WTC11 (cell line): Measurements from ENCODE around the gene CACNA2D4. TPM values are rescaled to one million over a fixed set of nuclear protein-coding genes. Genes with fewer than 3 reads are reported as not detected.
"Not testable (repeated sequence)": the region's sequence is repeated elsewhere in the genome, so short reads cannot be mapped to it uniquely, and the experiment has no call there.

ENCODE experiments used
- ATAC-seq: fragments of 200-7000 bp; cut with Tn5 transposase; 2 replicates; pipeline ENCODE4 v1.10.0; 2021; ENCODE audit warnings: mild to moderate bottlenecking, moderate library complexity
- CTCF ChIA-PET: fragments of 300-600 bp; sonication (Branson Sonifier 250); formaldehyde crosslinking; loops from one replicate; lab custom pipeline; 2021; ENCODE audit warnings: antibody characterized with exemption; lab: Charles Lee
- POLR2A ChIA-PET: fragments of 350-600 bp; sonication (Branson Sonifier 250); formaldehyde crosslinking; loops from one replicate; lab custom pipeline; 2021; ENCODE audit warnings: antibody characterized with exemption; lab: Charles Lee
- DNase-seq: peaks from one replicate; pipeline ENCODE4 v3.0.0; 2021; ENCODE audit warnings: low spot score
- H3K27ac Mint-ChIP-seq: 2 replicates; pipeline ENCODE4 v1.8.0; 2021; ENCODE audit warnings: mixed read lengths
- H3K27me3 Mint-ChIP-seq: 2 replicates; pipeline ENCODE4 v1.8.0; 2021; ENCODE audit warnings: low read depth, mild to moderate bottlenecking, moderate library complexity, mixed read lengths
- H3K36me3 Mint-ChIP-seq: 2 replicates; pipeline ENCODE4 v1.8.0; 2021; ENCODE audit warnings: mixed read lengths
- H3K4me1 Mint-ChIP-seq: 2 replicates; pipeline ENCODE4 v1.8.0; 2022; ENCODE audit warnings: mixed read lengths
- H3K4me3 Mint-ChIP-seq: 2 replicates; pipeline ENCODE4 v1.8.0; 2021; ENCODE audit warnings: mild to moderate bottlenecking, moderate library complexity, mixed read lengths
- H3K9me3 Mint-ChIP-seq: 2 replicates; pipeline ENCODE4 v1.8.0; 2021; ENCODE audit warnings: mixed read lengths
- ARID4B ChIP-seq: sonication (generic); formaldehyde crosslinking; IDR thresholded peaks from 2 replicates; pipeline ENCODE4 v1.8.0; 2023; ENCODE audit warnings: missing genetic modification reagents, mild to moderate bottlenecking, borderline replicate concordance
- ATF3 ChIP-seq: sonication (generic); formaldehyde crosslinking; conservative IDR thresholded peaks from 2 replicates; pipeline ENCODE4 v1.8.1; 2022; ENCODE audit warnings: mild to moderate bottlenecking, missing genetic modification reagents
- FOXP1 ChIP-seq: sonication (generic); formaldehyde crosslinking; IDR thresholded peaks from 2 replicates; pipeline ENCODE4 v1.8.0; 2022; ENCODE audit warnings: missing genetic modification reagents, mild to moderate bottlenecking, moderate library complexity, borderline replicate concordance
- GTF2I ChIP-seq: fragments of 250-450 bp; sonication (Bioruptor Pico); conservative IDR thresholded peaks from 2 replicates; pipeline ENCODE4 v1.4.0; 2021; ENCODE audit warnings: mild to moderate bottlenecking
- IRF2 ChIP-seq: sonication (generic); formaldehyde crosslinking; IDR thresholded peaks from 2 replicates; pipeline ENCODE4 v1.8.0; 2022; ENCODE audit warnings: low read depth, missing genetic modification reagents, borderline replicate concordance
- NR2C2 ChIP-seq: sonication (generic); formaldehyde crosslinking; IDR thresholded peaks from 2 replicates; pipeline ENCODE4 v1.8.0; 2022; ENCODE audit warnings: mild to moderate bottlenecking, missing genetic modification reagents
- OVOL2 ChIP-seq: fragments of 250-450 bp; sonication (Bioruptor Pico); IDR thresholded peaks from 2 replicates; pipeline ENCODE4 v1.9.0; 2021; ENCODE audit warnings: mild to moderate bottlenecking, borderline replicate concordance
- PRDM15 ChIP-seq: sonication (generic); formaldehyde crosslinking; IDR thresholded peaks from 2 replicates; pipeline ENCODE4 v1.8.0; 2022; ENCODE audit warnings: missing genetic modification reagents
- RORB ChIP-seq: fragments of 250-450 bp; sonication (Bioruptor Pico); IDR thresholded peaks from 2 replicates; pipeline ENCODE4 v1.9.0; 2021; ENCODE audit warnings: mild to moderate bottlenecking
- SOX15 ChIP-seq: fragments of 250-450 bp; sonication (Bioruptor Pico); IDR thresholded peaks from 2 replicates; pipeline ENCODE4 v1.9.0; 2021; ENCODE audit warnings: mild to moderate bottlenecking
- STAT6 ChIP-seq: sonication (generic); formaldehyde crosslinking; conservative IDR thresholded peaks from 2 replicates; pipeline ENCODE4 v1.8.1; 2023; ENCODE audit warnings: mild to moderate bottlenecking, low read depth, missing genetic modification reagents, moderate library complexity
- ZNF121 ChIP-seq: sonication (generic); formaldehyde crosslinking; IDR thresholded peaks from 2 replicates; pipeline ENCODE4 v1.8.0; 2023; ENCODE audit warnings: missing genetic modification reagents
- ZNF219 ChIP-seq: sonication (generic); formaldehyde crosslinking; IDR thresholded peaks from 2 replicates; pipeline ENCODE4 v1.8.0; 2023; ENCODE audit warnings: missing genetic modification reagents, mild to moderate bottlenecking, borderline replicate concordance
- ZNF512 ChIP-seq: sonication (generic); formaldehyde crosslinking; IDR thresholded peaks from 2 replicates; pipeline ENCODE4 v1.8.1; 2022; ENCODE audit warnings: missing genetic modification reagents, borderline replicate concordance
- total RNA-seq: library from RNA; stranded (reverse); gene quantifications from 3 replicates; pipeline ENCODE4 v1.2.3, GENCODE V29; 2021

The CACNA2D4 gene
- total RNA-seq, 1 experiment from 2014 or later = 0.04 TPM

- TF ChIP-seq ARID4B (CRISPR knock-in tag) = no peak
- TF ChIP-seq, all 79 proteins: peak for 0
Observed at GRCh38 chr12:1819050-1819449, 99.4 kb downstream of the CACNA2D4 start (continued).

- POLR2A ChIA-PET = not testable (repeated sequence)
Observed at GRCh38 chr12:1817928-1818327, 100.5 kb downstream of the CACNA2D4 start.

GRCh38 chr12:1816730-1817348 lies 101.6 kb downstream of the CACNA2D4 start:
- CTCF ChIA-PET = interaction anchor here (0.5 to 0.6 kb wide), 2 partner anchors 143 to 194 kb away, joined by 3 read pairs; no protein-coding TSS in a partner anchor
- Mint-ChIP-seq H3K27ac (no peak overlapping the region), H3K27me3 (peaks cover 27% of the 10 kb centered on the region), H3K4me3 (no peak overlapping the region), H3K9me3 (peaks cover 5% of the 10 kb centered on the region; the same call in 1 of the 2 replicates), H3K36me3 (no peaks in the 10 kb centered on the region), H3K4me1 (peaks cover 15% of the 10 kb centered on the region)
- ATAC-seq (no peak), DNase-seq (no peak)
- POLR2A ChIA-PET = no interaction called here
- TF ChIP-seq PRDM15 = no peak
- no peak for TF ChIP-seq ZNF512
- TF ChIP-seq SOX15 = no peak
- TF ChIP-seq OVOL2 = no peak
- TF ChIP-seq ATF3 = no peak
- no peak for TF ChIP-seq FOXP1
- no peak for TF ChIP-seq GTF2I
- TF ChIP-seq STAT6 = no peak
- TF ChIP-seq NR2C2 = no peak
- TF ChIP-seq ZNF121 (CRISPR knock-in tag) = no peak
- no peak for TF ChIP-seq ZNF219 (CRISPR knock-in tag)
- no peak for TF ChIP-seq IRF2
- TF ChIP-seq ARID4B (CRISPR knock-in tag) = no peak
- TF ChIP-seq RORB = no peak

More at GRCh38 chr12:1817928-1818327, 100.5 kb downstream of the CACNA2D4 start:
- H3K4me3 Mint-ChIP-seq, CTCF ChIA-PET, DNase-seq, H3K27ac Mint-ChIP-seq, H3K36me3 Mint-ChIP-seq, H3K9me3 Mint-ChIP-seq, ATAC-seq: not testable (repeated sequence)
- peaks cover 35% of the 10 kb centered on the region for H3K27me3 Mint-ChIP-seq
- peaks cover 18% of the 10 kb centered on the region for H3K4me1 Mint-ChIP-seq
